ENCODE measurements around the gene KLF16.

Gene KLF16

GRCh38 chr19:1865172-1866010, 2.0 kb upstream of the KLF16 start:
- Mint-ChIP-seq H3K27me3 (ENCODE audit: low read depth, poor library complexity) (peaks cover 25% of the 10 kb centered on the region), H3K4me1 (peaks cover 11% of the 10 kb centered on the region), H3K36me3 (ENCODE audit: low read depth) (peaks cover 3% of the 10 kb centered on the region), H3K9me3 (no peaks in the 10 kb centered on the region), H3K27ac (no peak overlapping the region), H3K4me3 (peak overlapping the region; percentile 52)
- TF ChIP-seq CTCF (IDR thresholded peaks at IDR 0.05), result no peak
- DNase-seq, result no peak

GRCh38 chr19:1864480-1865171, 1.2 kb upstream of the KLF16 start:
- TF ChIP-seq CTCF (IDR thresholded peaks at IDR 0.05), result peak; percentile 79
- Mint-ChIP-seq H3K9me3 (no peaks in the 10 kb centered on the region), H3K4me1 (peaks cover 13% of the 10 kb centered on the region), H3K36me3 (ENCODE audit: low read depth) (no peaks in the 10 kb centered on the region), H3K27ac (no peak overlapping the region), H3K27me3 (ENCODE audit: low read depth, poor library complexity) (peaks cover 33% of the 10 kb centered on the region), H3K4me3 (peak overlapping the region; percentile 76)
- DNase-seq, result peak; percentile 88

- Mint-ChIP-seq H3K9me3 (no peaks in the 10 kb centered on the region), H3K36me3 (ENCODE audit: low read depth) (no peaks in the 10 kb centered on the region), H3K4me1 (peaks cover 20% of the 10 kb centered on the region), H3K27ac (no peak overlapping the region), H3K4me3 (peak overlapping the region; percentile 76), H3K27me3 (ENCODE audit: low read depth, poor library complexity) (peaks cover 41% of the 10 kb centered on the region)
- peak; percentile 94 for DNase-seq
- TF ChIP-seq CTCF (IDR thresholded peaks at IDR 0.05), result no peak
Observed at GRCh38 chr19:1863638-1864479, 480 bp upstream of the KLF16 start.

- DNase-seq, result peak; percentile 64
- H3K9me3 Mint-ChIP-seq, result no peaks in the 10 kb centered on the region
- no peak for TF ChIP-seq CTCF (IDR thresholded peaks at IDR 0.05)
- peaks cover 46% of the 10 kb centered on the region for H3K27me3 Mint-ChIP-seq (ENCODE audit: low read depth, poor library complexity)
- H3K36me3 Mint-ChIP-seq (ENCODE audit: low read depth), result no peaks in the 10 kb centered on the region
- peak overlapping the region; percentile 85 for H3K4me3 Mint-ChIP-seq
- H3K4me1 Mint-ChIP-seq, result peaks cover 20% of the 10 kb centered on the region
- H3K27ac Mint-ChIP-seq, result no peak overlapping the region
Observed at GRCh38 chr19:1862424-1863327, 703 bp downstream of the KLF16 start.

- Mint-ChIP-seq H3K4me1 (peaks cover 20% of the 10 kb centered on the region), H3K27ac (no peak overlapping the region), H3K9me3 (no peaks in the 10 kb centered on the region), H3K27me3 (ENCODE audit: low read depth, poor library complexity) (peaks cover 46% of the 10 kb centered on the region), H3K36me3 (ENCODE audit: low read depth) (no peaks in the 10 kb centered on the region), H3K4me3 (peak overlapping the region; percentile 85)
- no peak for TF ChIP-seq CTCF (IDR thresholded peaks at IDR 0.05)
- peak; percentile 43 for DNase-seq
Observed at GRCh38 chr19:1862068-1862423, 1.3 kb downstream of the KLF16 start.

Measured in nephron progenitor cell (in vitro differentiated cells).